ENCODE results near the gene CATSPER1. TPM values are rescaled to one million over a fixed set of nuclear protein-coding genes. Genes with fewer than 3 reads are reported as not detected.

CATSPER1 gene
- total and polyA plus RNA-seq, 2 donors (not counting 3 experiments of a cell fraction or from before 2014, with no cell fraction given) = 0.68 to 1.0 TPM

DNA sequence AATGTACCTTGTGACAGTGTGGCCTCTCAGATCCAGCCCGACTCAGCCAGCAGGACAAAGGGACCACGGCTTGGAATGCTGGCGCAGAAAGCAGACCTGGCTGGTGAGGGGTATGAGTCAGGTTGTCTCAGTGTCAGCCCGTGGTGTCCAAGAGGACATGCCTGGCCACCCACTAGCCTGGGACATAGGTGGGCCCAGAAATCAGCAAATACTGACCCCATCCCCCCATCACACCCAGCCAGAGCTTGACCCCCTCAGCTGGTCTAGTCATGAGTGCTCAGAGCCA is 19.4 kb downstream of the CATSPER1 start:
- FAIRE-seq = no peak
- Histone ChIP-seq H4K20me1 (replicated peaks; ENCODE audit: control insufficient read depth, extremely low read depth, insufficient read depth, low read length) (no peaks in the 10 kb centered on the region), H3K36me3 (ENCODE audit: control insufficient read depth in 2 of 2, extremely low read depth in 1 of 2, insufficient read depth in 2 of 2, low read length in 2 of 2) (peaks cover 0 to 7% of the 10 kb centered on the region in 2 experiments), H3K4me2 (ENCODE audit: insufficient read depth, low read length) (no peak overlapping the region), H3K27me3 (ENCODE audit: control insufficient read depth in 2 of 2, insufficient read depth in 2 of 2, low read length in 2 of 2) (peaks cover 2% of the 10 kb centered on the region in 2 experiments), H3K4me3 (replicated peaks in 1 of 3; ENCODE audit: insufficient read depth in 1 of 3, low read depth in 1 of 3, low read length in 3 of 3) (no peak overlapping the region), H3K9me1 (replicated peaks; ENCODE audit: control insufficient read depth, extremely low read depth, insufficient read depth, low read length) (no peaks in the 10 kb centered on the region), H3K4me1 (ENCODE audit: control insufficient read depth, extremely low read depth, insufficient read depth, low read length) (peaks cover 6% of the 10 kb centered on the region), H2AFZ (ENCODE audit: low read depth, low read length) (no peak overlapping the region), H3K9me3 (replicated peaks; ENCODE audit: control insufficient read depth, insufficient read depth, low read length) (no peaks in the 10 kb centered on the region), H3K9ac (replicated peaks; ENCODE audit: extremely low read depth, insufficient read depth, low read length) (no peak overlapping the region), H3K79me2 (ENCODE audit: control insufficient read depth, insufficient read depth, low read length) (peaks cover 15% of the 10 kb centered on the region), H3K27ac (ENCODE audit: insufficient read depth, low read depth, low read length) (no peak overlapping the region)
- DNase-seq (ENCODE audit: low read depth, low spot score) = no peak
- TF ChIP-seq JUN (IDR thresholded peaks at IDR 0.05; ENCODE audit: borderline replicate concordance, insufficient read depth, insufficient read length, low read depth) (no peak), MYC (IDR thresholded peaks at IDR 0.05; ENCODE audit: low read depth, low read length) (no peak), POLR2AphosphoS5 (IDR thresholded peaks at IDR 0.05; ENCODE audit: insufficient read depth, low read depth, low read length) (no peak), EZH2 (IDR thresholded peaks at IDR 0.05; ENCODE audit: borderline replicate concordance, low read depth, low read length, severe bottlenecking) (no peak), FOS (IDR thresholded peaks at IDR 0.05; ENCODE audit: borderline replicate concordance, insufficient read depth, low read length) (no peak), CTCF (IDR thresholded peaks at IDR 0.05; ENCODE audit: extremely low read depth in 1 of 2, insufficient read depth in 1 of 2, low read depth in 1 of 2, low read length in 2 of 2) (no peak), MAX (IDR thresholded peaks at IDR 0.05; ENCODE audit: insufficient read depth, insufficient read length) (no peak), POLR2A (IDR thresholded peaks at IDR 0.05; ENCODE audit: low read depth, low read length) (no peak), GATA2 (IDR thresholded peaks at IDR 0.05; ENCODE audit: insufficient read depth, insufficient read length, low read depth, low read length) (no peak)
- intact Hi-C loops (cut with micrococcal nuclease) (no loop called here), dilution Hi-C loops (cut with MboI; ENCODE audit: extremely low pct_ligation_motif_present, low sequenced_read_pairs) (no loop called here)
- ChIA-PET CTCF (interaction anchor here (3.9 kb wide), 1 partner anchor 15 kb away, joined by 37 read pairs; no protein-coding TSS in a partner anchor), POLR2A (no interaction called here)
- no TSS peak for BruUV-seq (replicated peaks)

Data from endothelial cell of umbilical vein (primary cell).